ENCODE results near the gene PIK3IP1. TPM values are rescaled to one million over a fixed set of nuclear protein-coding genes. Genes with fewer than 3 reads are reported as not detected.

Gene PIK3IP1
- total and polyA plus RNA-seq, 2 of the 8 experiments (the other 6 are each of a cell fraction or from before 2014, with no cell fraction given): 1.00 to 1.3 TPM

- TF ChIP-seq ZNF274 (IDR thresholded peaks at IDR 0.05; ENCODE audit: borderline replicate concordance, extremely low read depth, low read length): no peak
- TF ChIP-seq JUN (IDR thresholded peaks at IDR 0.05; ENCODE audit: low read depth, low read length): no peak
- TF ChIP-seq MAFK (IDR thresholded peaks at IDR 0.05; ENCODE audit: low read depth, low read length): no peak
- TF ChIP-seq POLR2AphosphoS5 (IDR thresholded peaks at IDR 0.05; ENCODE audit: low read depth, low read length): no peak
- no peak for TF ChIP-seq JUND (IDR thresholded peaks at IDR 0.05; ENCODE audit: low read length)
- no peak for TF ChIP-seq KDM5A (IDR thresholded peaks at IDR 0.05; ENCODE audit: low read length)
- TF ChIP-seq BRCA1 (IDR thresholded peaks at IDR 0.05; ENCODE audit: low read depth, low read length): no peak
- TF ChIP-seq CEBPB (IDR thresholded peaks at IDR 0.05; ENCODE audit: low read depth, low read length): peak; percentile 71; the same call in 1 of the 2 replicates
- TF ChIP-seq EP300 (IDR thresholded peaks at IDR 0.05; ENCODE audit: borderline replicate concordance in 1 of 2, low read depth in 2 of 2, low read length in 2 of 2): no peak
- no peak for TF ChIP-seq TAF1 (IDR thresholded peaks at IDR 0.05; ENCODE audit: low read depth, low read length)
- no peak for TF ChIP-seq EZH2 (IDR thresholded peaks at IDR 0.05; ENCODE audit: low read depth, low read length, severe bottlenecking)
- TF ChIP-seq RAD21 (IDR thresholded peaks at IDR 0.05 in 1 of 2, conservative IDR thresholded peaks at IDR 0.05 in 1 of 2; ENCODE audit: low read depth in 2 of 2, low read length in 2 of 2): peak; percentile 81 to 90
- TF ChIP-seq GTF2F1 (IDR thresholded peaks at IDR 0.05; ENCODE audit: borderline replicate concordance, low read depth, low read length): no peak
- TF ChIP-seq TEAD4 (IDR thresholded peaks at IDR 0.05; ENCODE audit: low read depth, low read length): no peak
- TF ChIP-seq E2F6 (IDR thresholded peaks at IDR 0.05): no peak
- TF ChIP-seq TAF7 (optimal IDR thresholded peaks at IDR 0.05; ENCODE audit: borderline replicate concordance, low read depth, low read length): no peak
- TF ChIP-seq SIRT6 (IDR thresholded peaks at IDR 0.05; ENCODE audit: low read length): no peak
- TF ChIP-seq CTCF (IDR thresholded peaks at IDR 0.05; ENCODE audit: control extremely low read depth in 1 of 3, insufficient read depth in 1 of 3, low read depth in 1 of 3, low read length in 3 of 3): peak in 2 of 3 experiments; percentile 85 to 88; a peak in 3 of 4 replicates
- TF ChIP-seq RXRA (IDR thresholded peaks at IDR 0.05; ENCODE audit: insufficient read depth, low read depth, low read length): no peak
Measured at GRCh38 chr22:31272522-31273446, 19.5 kb downstream of the PIK3IP1 start (continued).
